K562 (cell line): ENCODE measurements around the gene SFXN3. TPM values are rescaled to one million over a fixed set of nuclear protein-coding genes. Genes with fewer than 3 reads are reported as not detected.
A peak's percentile ranks its signal among the peaks of the same experiment; 100 is the strongest.

Experiments
- AFF4 ChIP-seq: sonication (generic); formaldehyde crosslinking; IDR thresholded peaks from 2 replicates; pipeline ENCODE4 v1.8.0; 2023; ENCODE audit warnings: mild to moderate bottlenecking, missing genetic modification reagents
- ATF3 ChIP-seq, 2 experiments: fragments of 450-650 bp in 1 of 2; sonication (generic) in 1 of 2; formaldehyde crosslinking in 1 of 2; IDR thresholded peaks in 1 of 2; conservative IDR thresholded peaks in 1 of 2; 2 replicates each; pipeline versions ENCODE4 v1.6.1 to v1.8.1; 2016 to 2023; ENCODE audit warnings: mild to moderate bottlenecking in 2 of 2, moderate library complexity in 2 of 2, inconsistent platforms in 1 of 2, missing genetic modification reagents in 1 of 2
- CHCHD3 ChIP-seq: fragments of 250-450 bp; sonication (Bioruptor Pico); IDR thresholded peaks from 2 replicates; pipeline ENCODE4 v2.1.2; 2022; ENCODE audit warnings: mild to moderate bottlenecking
- CREB1 ChIP-seq, 2 experiments: sonication (generic) in 1 of 2; formaldehyde crosslinking in 1 of 2; IDR thresholded peaks; 2 replicates each; pipeline versions ENCODE4 v1.6.1 to v1.8.0; 2012 to 2022; ENCODE audit warnings: inconsistent platforms in 1 of 2, mild to moderate bottlenecking in 1 of 2, missing genetic modification reagents in 1 of 2, moderate library complexity in 1 of 2
- CREM ChIP-seq: IDR thresholded peaks from 2 replicates; pipeline ENCODE4 v1.6.1; 2014; ENCODE audit warnings: antibody characterized with exemption, low read depth
- CTCF ChIP-seq, 3 experiments: IDR thresholded peaks in 2 of 3; conservative IDR thresholded peaks in 1 of 3; 2 replicates each; pipeline ENCODE4 v1.5.1; 2011 to 2012; ENCODE audit warnings: low read length in 3 of 3, mild to moderate bottlenecking in 3 of 3, control low read depth in 2 of 3, improper control_type of control experiment in 1 of 3, inconsistent platforms in 1 of 3, low read depth in 1 of 3, mixed read lengths in 1 of 3, moderate library complexity in 1 of 3; ENCODE audit not compliant: insufficient read depth in 2 of 3
- E2F1 ChIP-seq: sonication (generic); formaldehyde crosslinking; IDR thresholded peaks from 2 replicates; pipeline ENCODE4 v1.8.1; 2023; ENCODE audit warnings: mild to moderate bottlenecking, missing genetic modification reagents, moderate library complexity
- JUND ChIP-seq, 2 experiments: IDR thresholded peaks; 2 replicates in 1 of 2; 3 replicates in 1 of 2; pipeline ENCODE4 v1.6.1; 2011; ENCODE audit warnings: borderline replicate concordance in 2 of 2, low read depth in 2 of 2, low read length in 2 of 2, improper control_type of control experiment in 1 of 2, missing biosample characterization in 1 of 2, missing genetic modification characterization in 1 of 2, missing genetic modification reagents in 1 of 2
- NFRKB ChIP-seq: fragments of 450-650 bp; IDR thresholded peaks from 2 replicates; pipeline ENCODE4 v1.6.1; 2016; ENCODE audit warnings: low read depth
- PHTF2 ChIP-seq: fragments of 250-450 bp; sonication (Bioruptor Pico); IDR thresholded peaks from 2 replicates; pipeline ENCODE4 v1.5.0; 2021; ENCODE audit warnings: mild to moderate bottlenecking
- RBBP5 ChIP-seq: fragments of 200-600 bp; sonication (generic); IDR thresholded peaks from 2 replicates; pipeline ENCODE4 v1.6.1; 2012; ENCODE audit warnings: borderline replicate concordance, mild to moderate bottlenecking, low read length, control low read depth, inconsistent platforms; ENCODE audit not compliant: insufficient read depth, poor library complexity, severe bottlenecking
- RFX1 ChIP-seq: fragments of 450-650 bp; IDR thresholded peaks from 2 replicates; pipeline ENCODE4 v1.6.1; 2016; ENCODE audit warnings: mild to moderate bottlenecking, moderate library complexity
- SMARCA5 ChIP-seq: fragments of 450-650 bp; IDR thresholded peaks from 2 replicates; pipeline ENCODE4 v1.6.1; 2016
- SRF ChIP-seq, 2 experiments: fragments of 250-450, 450-650 bp in 1 of 2; sonication (Bioruptor Pico) in 1 of 2; sonication (generic) in 1 of 2; formaldehyde crosslinking; IDR thresholded peaks; 2 replicates each; pipeline versions ENCODE4 v1.5.0 to v1.5.1; 2020 to 2022; ENCODE audit warnings: mild to moderate bottlenecking in 1 of 2, missing genetic modification reagents in 1 of 2
- polyA plus RNA-seq, 8 experiments: library from polyadenylated mRNA; depleted of rRNA in 4 of 8; stranded (reverse) in 5 of 8; unstranded in 3 of 8; fragments of >200 nt; fragmentation: Nextera tagmentation in 2 of 8; fragmentation: Illumina TruSeq in 1 of 8; extraction: Ambion mirVana in 2 of 8; extraction: Trizol in 1 of 8; gene quantifications; 2 replicates each; pipeline versions ENCODE4 v1.2.1 to v1.2.3, GENCODE V29; 2011 to 2014; ENCODE audit warnings: inconsistent platforms in 1 of 8, missing spikeins in 1 of 8
- total RNA-seq, 7 experiments: library from RNA; depleted of rRNA in 6 of 7; stranded (reverse); fragments of >200 nt in 6 of 7; fragmentation: Illumina TruSeq in 2 of 7; extraction: Trizol in 2 of 7; gene quantifications; 2 replicates each; pipeline versions ENCODE4 v1.2.1 to v1.2.3, GENCODE V29; 2011 to 2021; ENCODE audit warnings: low replicate concordance in 1 of 7
- TF ChIP-seq, protein P1 (sequence below): sonication (generic); formaldehyde crosslinking; IDR thresholded peaks from 2 replicates; pipeline ENCODE4 v1.8.1; 2022; ENCODE audit warnings: missing genetic modification reagents

SFXN3 gene
- total and polyA plus RNA-seq, 9 of the 15 experiments (the other 6 are each of a cell fraction or from before 2014, with no cell fraction given): 0.24 to 4.6 (median 0.86) TPM

DNA sequence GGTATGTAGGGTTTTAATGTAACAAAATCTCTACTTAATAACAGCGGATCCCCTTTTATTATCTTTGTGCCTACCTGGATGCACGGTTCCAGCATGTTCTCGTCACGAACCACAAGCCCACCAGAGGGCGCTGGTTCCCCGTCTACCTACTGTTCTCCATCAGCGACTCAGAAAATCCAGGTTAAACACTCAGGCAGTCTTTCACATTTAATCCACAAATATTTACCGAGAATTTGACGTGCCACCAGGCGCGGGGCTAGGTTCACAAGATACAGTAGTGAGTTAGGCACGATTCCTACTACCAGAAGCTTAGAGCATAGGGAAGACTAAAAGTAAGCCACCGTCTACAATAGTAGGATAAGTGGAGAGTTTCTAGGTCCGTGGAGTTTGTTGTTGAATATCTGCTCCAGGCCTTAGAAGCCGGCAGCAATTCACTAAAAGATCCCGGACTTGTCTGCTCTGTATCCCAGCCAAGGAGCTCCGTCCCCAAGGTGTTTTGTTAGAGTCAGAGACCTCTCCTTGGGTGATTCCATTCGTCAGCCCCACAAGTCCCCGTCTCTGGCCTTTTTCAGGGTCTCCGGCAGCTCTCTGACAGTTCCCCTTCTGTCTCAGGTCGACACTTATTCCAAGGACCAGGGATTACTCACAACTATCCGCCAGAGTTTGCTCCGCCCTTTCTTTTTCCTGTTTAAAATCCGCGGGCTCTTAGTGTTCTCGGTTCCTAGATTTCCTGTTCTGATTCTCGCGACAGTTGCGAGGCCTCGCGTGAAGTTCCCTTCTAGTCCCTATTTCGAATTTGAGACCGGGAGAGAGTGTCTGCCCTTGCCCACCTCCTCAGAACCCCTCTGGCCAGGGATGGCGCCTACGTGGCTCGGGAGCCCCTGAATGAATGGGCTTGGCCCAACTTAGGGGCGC, 29.3 kb downstream of the SFXN3 start (continued):
- TF ChIP-seq CTCF (IDR thresholded peaks at IDR 0.05 in 2 of 3, conservative IDR thresholded peaks at IDR 0.05 in 1 of 3; ENCODE audit: insufficient read depth in 2 of 3, low read depth in 1 of 3, low read length in 3 of 3): peak; percentile 82 to 87 (median 84)
- TF ChIP-seq NFRKB: peak; percentile 52; the same call in 1 of the 2 replicates
- no peak for TF ChIP-seq SMARCA5
- no peak for TF ChIP-seq JUND (IDR thresholded peaks at IDR 0.05; ENCODE audit: borderline replicate concordance, low read depth, low read length)
- TF ChIP-seq JUND (tag; IDR thresholded peaks at IDR 0.05; ENCODE audit: borderline replicate concordance, low read depth, low read length): no peak
- no peak; a peak in 1 of 4 replicates for TF ChIP-seq SRF (CRISPR knock-in tag; IDR thresholded peaks at IDR 0.05)
- peak; percentile 1 for TF ChIP-seq RBBP5
- TF ChIP-seq RFX1: no peak
- peak; percentile 69 for TF ChIP-seq CREM
- TF ChIP-seq, protein P1, sequence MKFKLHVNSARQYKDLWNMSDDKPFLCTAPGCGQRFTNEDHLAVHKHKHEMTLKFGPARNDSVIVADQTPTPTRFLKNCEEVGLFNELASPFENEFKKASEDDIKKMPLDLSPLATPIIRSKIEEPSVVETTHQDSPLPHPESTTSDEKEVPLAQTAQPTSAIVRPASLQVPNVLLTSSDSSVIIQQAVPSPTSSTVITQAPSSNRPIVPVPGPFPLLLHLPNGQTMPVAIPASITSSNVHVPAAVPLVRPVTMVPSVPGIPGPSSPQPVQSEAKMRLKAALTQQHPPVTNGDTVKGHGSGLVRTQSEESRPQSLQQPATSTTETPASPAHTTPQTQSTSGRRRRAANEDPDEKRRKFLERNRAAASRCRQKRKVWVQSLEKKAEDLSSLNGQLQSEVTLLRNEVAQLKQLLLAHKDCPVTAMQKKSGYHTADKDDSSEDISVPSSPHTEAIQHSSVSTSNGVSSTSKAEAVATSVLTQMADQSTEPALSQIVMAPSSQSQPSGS (CRISPR knock-in tag): no peak
- TF ChIP-seq E2F1: peak; percentile 63; the same call in 1 of the 2 replicates
- no peak for TF ChIP-seq PHTF2 (CRISPR knock-in tag)
- no peak for TF ChIP-seq AFF4 (CRISPR knock-in tag)
- no peak for TF ChIP-seq CREB1 (IDR thresholded peaks at IDR 0.05)
- TF ChIP-seq CREB1 (CRISPR knock-in tag; IDR thresholded peaks at IDR 0.05): 0 out of 2 replicates have a peak, but pooled peaks have one; percentile 4
- TF ChIP-seq ATF3 (IDR thresholded peaks at IDR 0.05): no peak
- TF ChIP-seq ATF3 (CRISPR knock-in tag; conservative IDR thresholded peaks at IDR 0.05): 0 out of 2 replicates have a peak, but pooled peaks have one; percentile 44
- TF ChIP-seq CHCHD3 (CRISPR knock-in tag): no peak
